CD14-positive monocyte (primary cell): ENCODE results near the gene LRRC4. TPM values are rescaled to one million over a fixed set of nuclear protein-coding genes. Genes with fewer than 3 reads are reported as not detected.

ENCODE experiments used
- DNase-seq, 3 donors: peaks; one replicate each; pipeline ENCODE4 v3.0.0-alpha.2; 2011 to 2022
- H2AFZ ChIP-seq: 2 replicates; pipeline ENCODE4 v1.6.0; 2012; ENCODE audit warnings: mild to moderate bottlenecking, low read depth, low read length, inconsistent platforms; ENCODE audit not compliant: insufficient read depth, poor library complexity, severe bottlenecking
- H3K27ac ChIP-seq, 2 donors: 1 replicate in 1 of 2; 2 replicates in 1 of 2; pipeline ENCODE4 v1.5.1; 2012 to 2013; ENCODE audit warnings: low read length in 2 of 2, control low read depth in 1 of 2, inconsistent platforms in 1 of 2, low read depth in 1 of 2, mild to moderate bottlenecking in 1 of 2
- H3K27me3 ChIP-seq, 2 donors: one replicate each; pipeline versions ENCODE4 v1.6.0 to v1.6.1; 2011 to 2013; ENCODE audit warnings: low read length in 2 of 2; ENCODE audit not compliant: control insufficient read depth in 2 of 2, insufficient read depth in 2 of 2
- H3K36me3 ChIP-seq, 2 donors: replicated peaks in 1 of 2; 1 replicate in 1 of 2; 2 replicates in 1 of 2; pipeline versions ENCODE4 v1.5.1 to v1.6.1; 2012 to 2013; ENCODE audit warnings: low read length in 2 of 2, control low read depth in 1 of 2, inconsistent platforms in 1 of 2, mild to moderate bottlenecking in 1 of 2; ENCODE audit not compliant: insufficient read depth in 2 of 2, control insufficient read depth in 1 of 2
- H3K4me1 ChIP-seq, 2 donors: 1 replicate in 1 of 2; 2 replicates in 1 of 2; pipeline versions ENCODE4 v1.5.1 to v1.6.1; 2012 to 2013; ENCODE audit warnings: low read length in 2 of 2, control low read depth in 1 of 2, inconsistent platforms in 1 of 2, mild to moderate bottlenecking in 1 of 2, moderate library complexity in 1 of 2; ENCODE audit not compliant: insufficient read depth in 2 of 2, control insufficient read depth in 1 of 2
- H3K4me2 ChIP-seq: replicated peaks from 2 replicates; pipeline ENCODE3; 2012; ENCODE audit warnings: low read length, moderate library complexity, mild to moderate bottlenecking; ENCODE audit not compliant: poor library complexity, severe bottlenecking; ENCODE audit errors: extremely low read depth
- H3K4me3 ChIP-seq, 3 experiments: fragments of 200-600 bp in 1 of 3; sonication (generic) in 1 of 3; replicated peaks in 1 of 3; 1 replicate in 2 of 3; 2 replicates in 1 of 3; pipeline ENCODE4 v1.5.1; 2011 to 2013; ENCODE audit warnings: low read length in 3 of 3, mild to moderate bottlenecking in 3 of 3, control low read depth in 2 of 3, low read depth in 2 of 3, inconsistent platforms in 1 of 3, moderate library complexity in 1 of 3
- H3K79me2 ChIP-seq: 2 replicates; pipeline ENCODE4 v1.6.0; 2012; ENCODE audit warnings: mild to moderate bottlenecking, control low read depth, inconsistent platforms, low read length, moderate library complexity; ENCODE audit not compliant: insufficient read depth
- H3K9ac ChIP-seq: 2 replicates; pipeline ENCODE4 v1.6.0; 2017; ENCODE audit warnings: low read length, mild to moderate bottlenecking; ENCODE audit not compliant: insufficient read depth, poor library complexity, severe bottlenecking
- H3K9me3 ChIP-seq, 2 donors: replicated peaks in 1 of 2; 1 replicate in 1 of 2; 2 replicates in 1 of 2; pipeline versions ENCODE4 v1.5.1 to v1.6.1; 2012 to 2013; ENCODE audit warnings: low read length in 2 of 2, control low read depth in 1 of 2; ENCODE audit not compliant: control insufficient read depth in 1 of 2, insufficient read depth in 1 of 2
- H4K20me1 ChIP-seq: 2 replicates; pipeline ENCODE4 v1.6.0; 2012; ENCODE audit warnings: mild to moderate bottlenecking, low read length, control low read depth, moderate library complexity; ENCODE audit not compliant: insufficient read depth
- H3K27ac Mint-ChIP-seq, 7 donors: one replicate each; pipeline ENCODE4 v1.8.0; 2020; ENCODE audit warnings: mild to moderate bottlenecking in 7 of 7, mixed read lengths in 7 of 7, moderate library complexity in 6 of 7, inconsistent platforms in 2 of 7
- H3K27me3 Mint-ChIP-seq, 3 donors: one replicate each; pipeline ENCODE4 v1.8.0; 2021 to 2022; ENCODE audit warnings: low read depth in 3 of 3, mild to moderate bottlenecking in 3 of 3, mixed read lengths in 3 of 3, moderate library complexity in 3 of 3, inconsistent platforms in 1 of 3
- H3K36me3 Mint-ChIP-seq, 2 donors: one replicate each; pipeline ENCODE4 v1.8.0; 2020; ENCODE audit warnings: mixed read lengths in 2 of 2, inconsistent platforms in 1 of 2, mild to moderate bottlenecking in 1 of 2
- H3K4me1 Mint-ChIP-seq: one replicate; pipeline ENCODE4 v1.8.0; 2020; ENCODE audit warnings: mild to moderate bottlenecking, mixed read lengths
- H3K4me3 Mint-ChIP-seq, 2 donors: one replicate each; pipeline ENCODE4 v1.8.0; 2020; ENCODE audit warnings: mild to moderate bottlenecking in 2 of 2, mixed read lengths in 2 of 2, moderate library complexity in 1 of 2
- H3K9me3 Mint-ChIP-seq, 7 donors: one replicate each; pipeline ENCODE4 v1.8.0; 2020 to 2022; ENCODE audit warnings: mixed read lengths in 7 of 7, mild to moderate bottlenecking in 6 of 7, moderate library complexity in 6 of 7, inconsistent platforms in 2 of 7
- CTCF ChIP-seq: fragments of 200-600 bp; IDR thresholded peaks from one replicate; pipeline ENCODE4 v1.8.0; 2022; ENCODE audit warnings: antibody characterized with exemption, mild to moderate bottlenecking
- WGBS: methylation state at CpG from one replicate; pipeline ENCODE4 v1.1.5; 2013; ENCODE audit warnings: missing lambda C conversion rate; ENCODE audit not compliant: insufficient coverage; 5-methylcytosine and 5-hydroxymethylcytosine counted together
- intact Hi-C, 2 donors: fragments of 100-400 bp; cut with micrococcal nuclease; formaldehyde crosslinking; loops; one replicate each; pipeline versions ENCODE4 v1.15.0 to v1.15.1; 2023
- polyA plus RNA-seq, 3 donors: library from polyadenylated mRNA; depleted of rRNA in 1 of 3; unstranded in 2 of 3; stranded (reverse) in 1 of 3; fragments of 300-500 nt in 2 of 3; fragments of >200 nt in 1 of 3; fragmentation: Illumina TruSeq in 2 of 3; gene quantifications; 1 replicate in 2 of 3; 2 replicates in 1 of 3; pipeline ENCODE4 v1.2.3, GENCODE V29; 2012 to 2021

LRRC4 gene
- polyA plus RNA-seq, 3 donors, result 0.12 to 3.3 (median 0.91) TPM

- no peak overlapping the region for H3K4me2 ChIP-seq
- peaks cover 50% of the 10 kb centered on the region for H3K4me1 Mint-ChIP-seq
Observed at GRCh38 chr7:128000854-128001265, 30.4 kb downstream of the LRRC4 start.

GRCh38 chr7:128000048-128000447 lies 31.2 kb downstream of the LRRC4 start:
- peaks cover 0 to 2% (median 0%) of the 10 kb centered on the region in 3 donors for H3K27me3 Mint-ChIP-seq
- H3K4me1 Mint-ChIP-seq, result peaks cover 48% of the 10 kb centered on the region
- H3K27ac Mint-ChIP-seq, result peak overlapping the region; percentile 33 to 89 (median 79)

More at GRCh38 chr7:128000854-128001265, 30.4 kb downstream of the LRRC4 start:
- Histone ChIP-seq H3K9ac (no peak overlapping the region), H3K4me3 (no peak overlapping the region), H3K79me2 (no peaks in the 10 kb centered on the region), H4K20me1 (peaks cover 26% of the 10 kb centered on the region), H2AFZ (no peak overlapping the region), H3K9me3 (no peaks in the 10 kb centered on the region), H3K4me1 (peaks cover 39 to 49% of the 10 kb centered on the region in 2 donors), H3K27me3 (no peaks in the 10 kb centered on the region), H3K27ac (peak overlapping the region; percentile 29 to 68), H3K36me3 (peaks cover 16 to 46% of the 10 kb centered on the region in 2 donors)
- 100% methylated on average over 2 of the region's 6 CpGs for WGBS
- Mint-ChIP-seq H3K9me3 (no peaks in the 10 kb centered on the region), H3K4me3 (peak overlapping the region; percentile 21 to 76), H3K36me3 (peaks cover 37 to 45% of the 10 kb centered on the region in 2 donors), H3K27ac (peak overlapping the region; percentile 43 to 89 (median 77)), H3K27me3 (peaks cover 0 to 2% (median 0%) of the 10 kb centered on the region in 3 donors)
- intact Hi-C loops, result no loop called here
- no peak for TF ChIP-seq CTCF
- peak in 1 of 3 donors; percentile 11 for DNase-seq

More at GRCh38 chr7:128000048-128000447, 31.2 kb downstream of the LRRC4 start:
- H3K9me3 ChIP-seq, result no peaks in the 10 kb centered on the region
- peak overlapping the region; percentile 29 to 68 for H3K27ac ChIP-seq
- intact Hi-C loops, result no loop called here
- no peaks in the 10 kb centered on the region for H3K79me2 ChIP-seq
- peaks cover 33 to 42% of the 10 kb centered on the region in 2 donors for H3K36me3 Mint-ChIP-seq
- H3K27me3 ChIP-seq, result no peaks in the 10 kb centered on the region
- peaks cover 16 to 46% of the 10 kb centered on the region in 2 donors for H3K36me3 ChIP-seq
- peak; percentile 24 to 40 (median 31) for DNase-seq
- H3K4me3 ChIP-seq, result no peak overlapping the region
- H3K4me2 ChIP-seq, result no peak overlapping the region
- no peak overlapping the region for H2AFZ ChIP-seq
- H3K4me3 Mint-ChIP-seq, result peak overlapping the region in 1 of 2 donors; percentile 11
- TF ChIP-seq CTCF, result no peak
- peaks cover 20% of the 10 kb centered on the region for H4K20me1 ChIP-seq
- H3K9ac ChIP-seq, result no peak overlapping the region
- H3K4me1 ChIP-seq, result peaks cover 39 to 49% of the 10 kb centered on the region in 2 donors
- no peaks in the 10 kb centered on the region for H3K9me3 Mint-ChIP-seq
- no CpG with 5 or more reads among the region's 1 CpG for WGBS
